AG04449 (cell line): ENCODE results near the gene DGKI.

Experiments used
- CTCF ChIA-PET: fragments of 350-600 bp; formaldehyde crosslinking; extraction: SDS; loops from one replicate; lab custom pipeline; 2021; ENCODE audit warnings: antibody characterized with exemption; lab: Yijun Ruan, JAX
- POLR2A ChIA-PET: fragments of 400-600, 350-600 bp; formaldehyde crosslinking; extraction: SDS; loops from one replicate; lab custom pipeline; 2020; ENCODE audit warnings: antibody characterized with exemption, inconsistent platforms; lab: Yijun Ruan, JAX
- DNase-seq: peaks from one replicate; pipeline ENCODE4 v3.0.0-alpha.2; 2010; ENCODE audit warnings: low read depth, low spot score
- H3K4me3 ChIP-seq: 2 replicates; pipeline ENCODE4 v1.5.1; 2011; ENCODE audit warnings: low read depth, mild to moderate bottlenecking, control low read depth, low read length
- TF ChIP-seq, protein P1 (sequence below): IDR thresholded peaks from one replicate; pipeline ENCODE4 v1.5.1; 2011; ENCODE audit warnings: mild to moderate bottlenecking, moderate library complexity, low read length, control low read depth, inconsistent platforms; ENCODE audit not compliant: insufficient read depth; ENCODE audit errors: missing control alignments

Gene DGKI

GRCh38 chr7:137501562-137501961, 345.2 kb downstream of the DGKI start:
- CTCF ChIA-PET = no interaction called here
- no peak overlapping the region for H3K4me3 ChIP-seq
- DNase-seq = no peak
- TF ChIP-seq, protein P1, sequence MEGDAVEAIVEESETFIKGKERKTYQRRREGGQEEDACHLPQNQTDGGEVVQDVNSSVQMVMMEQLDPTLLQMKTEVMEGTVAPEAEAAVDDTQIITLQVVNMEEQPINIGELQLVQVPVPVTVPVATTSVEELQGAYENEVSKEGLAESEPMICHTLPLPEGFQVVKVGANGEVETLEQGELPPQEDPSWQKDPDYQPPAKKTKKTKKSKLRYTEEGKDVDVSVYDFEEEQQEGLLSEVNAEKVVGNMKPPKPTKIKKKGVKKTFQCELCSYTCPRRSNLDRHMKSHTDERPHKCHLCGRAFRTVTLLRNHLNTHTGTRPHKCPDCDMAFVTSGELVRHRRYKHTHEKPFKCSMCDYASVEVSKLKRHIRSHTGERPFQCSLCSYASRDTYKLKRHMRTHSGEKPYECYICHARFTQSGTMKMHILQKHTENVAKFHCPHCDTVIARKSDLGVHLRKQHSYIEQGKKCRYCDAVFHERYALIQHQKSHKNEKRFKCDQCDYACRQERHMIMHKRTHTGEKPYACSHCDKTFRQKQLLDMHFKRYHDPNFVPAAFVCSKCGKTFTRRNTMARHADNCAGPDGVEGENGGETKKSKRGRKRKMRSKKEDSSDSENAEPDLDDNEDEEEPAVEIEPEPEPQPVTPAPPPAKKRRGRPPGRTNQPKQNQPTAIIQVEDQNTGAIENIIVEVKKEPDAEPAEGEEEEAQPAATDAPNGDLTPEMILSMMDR = no peak
- POLR2A ChIA-PET = no interaction called here

DNA sequence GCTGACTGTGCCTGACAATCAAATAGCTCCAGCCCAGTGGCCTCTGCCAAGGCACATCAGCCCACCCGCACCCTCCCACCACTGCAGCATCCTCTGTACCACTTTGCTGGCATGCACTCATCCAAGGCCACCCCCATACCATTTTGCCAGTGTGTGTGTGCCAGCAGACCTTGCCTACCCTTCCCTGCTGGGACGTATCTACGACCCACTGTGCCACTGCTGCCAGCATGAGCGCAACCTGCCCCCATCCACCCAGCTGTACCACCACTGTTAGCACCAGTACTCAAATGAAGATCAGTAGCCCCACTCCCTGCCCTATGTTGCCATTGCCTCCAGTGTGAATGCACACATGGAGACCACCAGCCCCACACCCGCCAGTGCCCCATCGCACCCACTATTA, 353.9 kb downstream of the DGKI start:
- CTCF ChIA-PET = interaction anchor here (1.8 kb wide), 1 partner anchor 324 kb away, joined by 5 read pairs; no protein-coding TSS in a partner anchor
- TF ChIP-seq, protein P1 = no peak
- POLR2A ChIA-PET = no interaction called here
- H3K4me3 ChIP-seq = no peak overlapping the region
- DNase-seq = no peak

- ChIA-PET CTCF (interaction anchor here (0.8 to 1.7 kb wide), 7 partner anchors 10 to 102 kb away, joined by 3 to 6 read pairs (median 3); no protein-coding TSS in a partner anchor), POLR2A (no interaction called here)
- TF ChIP-seq, protein P1 = no peak
- DNase-seq = no peak
- no peak overlapping the region for H3K4me3 ChIP-seq
Observed at GRCh38 chr7:137489880-137490279, 356.9 kb downstream of the DGKI start.

- no peak for DNase-seq
- ChIA-PET POLR2A (no interaction called here), CTCF (interaction anchor here (0.6 to 1.2 kb wide), 3 partner anchors 34 to 323 kb away, joined by 3 to 5 read pairs (median 5); no protein-coding TSS in a partner anchor)
- TF ChIP-seq, protein P1 = peak; percentile 7
- H3K4me3 ChIP-seq = no peak overlapping the region
Observed at GRCh38 chr7:137488038-137488437, 358.7 kb downstream of the DGKI start.

DNA sequence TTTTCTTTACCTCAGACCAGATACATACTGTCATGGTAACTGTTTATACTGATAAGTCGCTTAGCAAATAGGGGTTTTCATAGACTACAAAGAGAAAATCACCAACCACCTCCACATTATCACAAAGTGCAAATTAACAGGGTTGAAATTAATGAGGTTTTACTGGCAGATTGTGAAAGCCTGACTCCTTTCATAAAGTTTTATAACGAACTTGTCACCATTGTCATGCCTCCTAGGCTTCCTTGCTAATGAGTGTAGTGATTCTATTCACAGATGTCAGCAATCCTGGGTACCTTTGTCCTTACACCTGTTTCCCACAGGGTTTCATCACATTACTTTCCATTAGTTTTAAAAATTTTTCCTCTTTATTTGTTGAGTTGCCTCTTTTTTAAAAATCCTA, 361.0 kb downstream of the DGKI start:
- CTCF ChIA-PET = no interaction called here
- POLR2A ChIA-PET = no interaction called here
- no peak for DNase-seq
- no peak overlapping the region for H3K4me3 ChIP-seq
- TF ChIP-seq, protein P1 = no peak

DNA sequence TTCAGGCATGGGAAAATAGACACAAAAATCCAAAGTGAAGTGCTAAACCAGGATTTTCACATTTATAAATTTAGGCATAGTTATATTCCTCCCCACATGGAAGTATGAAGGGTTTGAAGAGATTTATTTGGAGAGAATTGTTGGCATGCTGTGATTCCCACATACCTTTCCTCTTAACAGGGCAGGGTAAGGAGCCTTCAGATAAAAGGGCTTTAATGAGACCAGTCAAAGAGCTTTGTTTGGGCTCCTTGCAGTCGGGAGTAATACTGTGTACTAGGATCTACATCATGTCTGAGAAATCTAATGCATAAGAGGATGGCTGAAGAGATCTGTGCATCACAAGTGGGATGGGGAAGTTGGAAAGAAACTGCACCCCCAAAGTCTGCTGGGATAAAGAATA, 362.4 kb downstream of the DGKI start:
- CTCF ChIA-PET = no interaction called here
- no peak overlapping the region for H3K4me3 ChIP-seq
- no peak for DNase-seq
- POLR2A ChIA-PET = no interaction called here
- TF ChIP-seq, protein P1 = no peak
